ENCODE data around the gene SNX8. TPM values are rescaled to one million over a fixed set of nuclear protein-coding genes. Genes with fewer than 3 reads are reported as not detected.

Gene SNX8
- total and polyA plus RNA-seq, 2 of the 13 experiments (the other 11 are each of a cell fraction or from before 2014, with no cell fraction given): 20.6 to 45.2 TPM

- 97% methylated on average over 8 of the region's 8 CpGs for WGBS (ENCODE audit: low lambda C conversion rate)
- ATAC-seq (no peak), FAIRE-seq (no peak), DNase-seq (ENCODE audit: low spot score) (no peak)
- TF ChIP-seq ZNF530 (CRISPR knock-in tag; IDR thresholded peaks at IDR 0.05; ENCODE audit: low read depth) (no peak), EP300 (IDR thresholded peaks at IDR 0.05; ENCODE audit: low read depth in 2 of 2, low read length in 2 of 2) (no peak), EP300 (CRISPR knock-in tag; IDR thresholded peaks at IDR 0.05; ENCODE audit: borderline replicate concordance) (no peak), SRY (CRISPR knock-in tag; IDR thresholded peaks at IDR 0.05) (no peak), HBP1 (CRISPR knock-in tag; IDR thresholded peaks at IDR 0.05; ENCODE audit: low read depth) (no peak), SMARCC2 (IDR thresholded peaks at IDR 0.05) (no peak), REST (IDR thresholded peaks at IDR 0.05; ENCODE audit: borderline replicate concordance in 1 of 2, low read depth in 1 of 2, low read length in 2 of 2) (no peak), AKAP8 (CRISPR knock-in tag; IDR thresholded peaks at IDR 0.05) (no peak), PRMT3 (CRISPR knock-in tag; IDR thresholded peaks at IDR 0.05; ENCODE audit: borderline replicate concordance, low read depth) (no peak), ZNF317 (CRISPR knock-in tag; IDR thresholded peaks at IDR 0.05) (no peak), ZNF816 (CRISPR knock-in tag; IDR thresholded peaks at IDR 0.05; ENCODE audit: borderline replicate concordance) (no peak), SP4 (CRISPR knock-in tag; IDR thresholded peaks at IDR 0.05) (no peak), ZFP41 (CRISPR knock-in tag; IDR thresholded peaks at IDR 0.05; ENCODE audit: borderline replicate concordance) (no peak), RXRB (CRISPR knock-in tag; IDR thresholded peaks at IDR 0.05; ENCODE audit: borderline replicate concordance) (no peak), YEATS4 (CRISPR knock-in tag; IDR thresholded peaks at IDR 0.05; ENCODE audit: borderline replicate concordance) (no peak), NFE2 (CRISPR knock-in tag; IDR thresholded peaks at IDR 0.05) (no peak), ZNF670 (CRISPR knock-in tag; IDR thresholded peaks at IDR 0.05; ENCODE audit: borderline replicate concordance) (no peak), BRD4 (CRISPR knock-in tag; IDR thresholded peaks at IDR 0.05) (no peak), ARNTL (CRISPR knock-in tag; IDR thresholded peaks at IDR 0.05) (no peak)
- intact Hi-C loops (cut with micrococcal nuclease; ENCODE audit: unreplicated experiment) (no loop called here), in situ Hi-C loops (cut with HindIII; ENCODE audit: extremely low pct_ligation_motif_present, low pct_unique_long_range_greater_than_20kb) (loop anchor here (5.0 to 25.0 kb wide), 3 partner anchors 108 to 623 kb away; no protein-coding TSS in a partner anchor)
- H3K4me1 ChIP-seq (ENCODE audit: insufficient read depth, low read length): no peaks in the 10 kb centered on the region
- H3K27me3 ChIP-seq (ENCODE audit: control insufficient read depth in 1 of 2, insufficient read depth in 2 of 2, low read length in 2 of 2): no peaks in the 10 kb centered on the region
- ChIA-PET POLR2A (no interaction called here), CTCF (ENCODE audit: low intra/inter-chr PET ratio, low total read pairs) (interaction anchor here (1.2 kb wide), 1 partner anchor 415 kb away, joined by 3 read pairs; no protein-coding TSS in a partner anchor)
- peaks cover 28 to 85% of the 10 kb centered on the region in 2 experiments; a peak in 4 of 5 replicates for H3K36me3 ChIP-seq (replicated peaks in 1 of 2; ENCODE audit: control insufficient read depth in 1 of 2, insufficient read depth in 2 of 2, low read length in 2 of 2)
- H2AFZ ChIP-seq (ENCODE audit: low read length): no peak overlapping the region
- H3K9me3 ChIP-seq (ENCODE audit: low read length): no peaks in the 10 kb centered on the region
- H4K20me1 ChIP-seq (ENCODE audit: insufficient read depth, low read length): no peaks in the 10 kb centered on the region
- no peak overlapping the region for H3K4me3 ChIP-seq (replicated peaks in 1 of 3; ENCODE audit: insufficient read depth in 1 of 3, low read depth in 2 of 3, low read length in 3 of 3)
- no peaks in the 10 kb centered on the region for H3K79me2 ChIP-seq (ENCODE audit: insufficient read depth, low read length)
- H3K9ac ChIP-seq (ENCODE audit: insufficient read depth, low read depth, low read length): no peak overlapping the region
- no peak overlapping the region for H3K27ac ChIP-seq (ENCODE audit: extremely low read length, insufficient read depth, low read length)
- no TSS peak for BruUV-seq (replicated peaks)
- H3K4me2 ChIP-seq (ENCODE audit: low read depth, low read length): no peak overlapping the region
Measured at GRCh38 chr7:2209961-2210323, 104.3 kb downstream of the SNX8 start.

Measured in HepG2 (cell line).